ENCODE data around the gene AGBL1.

AGBL1 gene

DNA sequence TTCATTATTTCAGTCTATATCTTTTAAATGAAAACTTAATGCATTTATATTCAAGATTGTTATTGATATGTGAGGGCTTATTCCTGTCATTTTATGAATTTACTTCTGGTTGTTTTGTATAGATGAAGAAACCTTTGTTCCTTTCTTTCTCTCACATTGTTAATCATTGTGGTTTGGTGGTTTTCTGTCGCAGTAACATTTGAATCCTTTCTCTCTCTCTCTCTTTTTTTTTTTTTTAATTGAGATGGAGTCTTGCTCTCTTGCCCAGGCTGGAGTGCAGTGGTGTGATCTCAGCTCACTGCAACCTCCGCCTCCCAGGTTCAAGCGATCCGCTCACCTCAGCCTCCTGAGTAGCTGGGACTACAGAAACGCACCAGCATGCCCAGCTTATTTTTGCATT is 22.1 kb downstream of the AGBL1 start:
- H3K4me3 ChIP-seq (IDR thresholded peaks at IDR 0.05; ENCODE audit: insufficient read depth, low read depth, low read length), result no peak overlapping the region
- no peaks in the 10 kb centered on the region for H4K20me1 ChIP-seq (ENCODE audit: insufficient read depth)
- no peaks in the 10 kb centered on the region for H3K79me2 ChIP-seq (ENCODE audit: insufficient read depth, low read depth)
- no peak for TF ChIP-seq CTCF (conservative IDR thresholded peaks at IDR 0.05; ENCODE audit: low read depth, low read length)
- H3K27me3 ChIP-seq (ENCODE audit: insufficient read depth, low read depth), result no peaks in the 10 kb centered on the region
- no peaks in the 10 kb centered on the region for H3K4me1 ChIP-seq (ENCODE audit: low read depth, poor library complexity, severe bottlenecking)
- H3K27ac ChIP-seq, result no peak overlapping the region
- no peak overlapping the region for H2AFZ ChIP-seq (ENCODE audit: low read depth)
- H3K9ac ChIP-seq, result no peak overlapping the region
- no peaks in the 10 kb centered on the region for H3K36me3 ChIP-seq (ENCODE audit: insufficient read depth)
- H3K4me2 ChIP-seq, result no peak overlapping the region

DNA sequence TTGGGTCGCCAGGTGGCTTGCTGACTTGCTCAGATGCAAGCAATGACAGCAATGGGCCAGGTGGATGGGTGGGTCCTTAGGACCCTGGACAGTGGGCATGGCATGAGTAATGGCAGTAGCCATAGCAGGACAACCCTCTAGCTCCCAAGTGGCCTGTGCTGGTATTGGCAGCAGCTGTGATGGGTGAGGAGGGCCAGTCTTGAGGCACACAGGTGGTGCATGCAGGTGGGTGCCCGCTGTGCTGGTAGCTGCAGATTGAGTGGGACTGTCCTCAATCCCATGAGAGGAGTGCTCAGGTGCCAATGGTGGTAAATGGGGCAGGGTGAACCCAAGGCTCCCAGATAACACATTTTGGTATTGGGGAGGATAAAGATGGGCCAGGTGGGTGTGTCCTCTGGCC is 24.2 kb downstream of the AGBL1 start:
- Histone ChIP-seq H3K4me3 (IDR thresholded peaks at IDR 0.05; ENCODE audit: insufficient read depth, low read depth, low read length) (no peak overlapping the region), H4K20me1 (ENCODE audit: insufficient read depth) (no peaks in the 10 kb centered on the region), H3K27ac (no peak overlapping the region), H3K4me2 (no peak overlapping the region), H3K9ac (no peak overlapping the region), H3K36me3 (ENCODE audit: insufficient read depth) (no peaks in the 10 kb centered on the region), H3K27me3 (ENCODE audit: insufficient read depth, low read depth) (no peaks in the 10 kb centered on the region), H2AFZ (ENCODE audit: low read depth) (no peak overlapping the region), H3K79me2 (ENCODE audit: insufficient read depth, low read depth) (no peaks in the 10 kb centered on the region), H3K4me1 (ENCODE audit: low read depth, poor library complexity, severe bottlenecking) (no peaks in the 10 kb centered on the region)
- no peak for TF ChIP-seq CTCF (conservative IDR thresholded peaks at IDR 0.05; ENCODE audit: low read depth, low read length)

GRCh38 chr15:86106306-86106705 is 26.6 kb downstream of the AGBL1 start:
- no peak overlapping the region for H3K4me3 ChIP-seq (IDR thresholded peaks at IDR 0.05; ENCODE audit: insufficient read depth, low read depth, low read length)
- no peaks in the 10 kb centered on the region for H3K27me3 ChIP-seq (ENCODE audit: insufficient read depth, low read depth)
- no peak overlapping the region for H3K9ac ChIP-seq
- no peak overlapping the region for H3K4me2 ChIP-seq
- H3K79me2 ChIP-seq (ENCODE audit: insufficient read depth, low read depth), result no peaks in the 10 kb centered on the region
- no peak overlapping the region for H3K27ac ChIP-seq
- H4K20me1 ChIP-seq (ENCODE audit: insufficient read depth), result no peaks in the 10 kb centered on the region
- no peak overlapping the region for H2AFZ ChIP-seq (ENCODE audit: low read depth)
- H3K4me1 ChIP-seq (ENCODE audit: low read depth, poor library complexity, severe bottlenecking), result no peaks in the 10 kb centered on the region
- no peaks in the 10 kb centered on the region for H3K36me3 ChIP-seq (ENCODE audit: insufficient read depth)
- no peak for TF ChIP-seq CTCF (conservative IDR thresholded peaks at IDR 0.05; ENCODE audit: low read depth, low read length)

DNA sequence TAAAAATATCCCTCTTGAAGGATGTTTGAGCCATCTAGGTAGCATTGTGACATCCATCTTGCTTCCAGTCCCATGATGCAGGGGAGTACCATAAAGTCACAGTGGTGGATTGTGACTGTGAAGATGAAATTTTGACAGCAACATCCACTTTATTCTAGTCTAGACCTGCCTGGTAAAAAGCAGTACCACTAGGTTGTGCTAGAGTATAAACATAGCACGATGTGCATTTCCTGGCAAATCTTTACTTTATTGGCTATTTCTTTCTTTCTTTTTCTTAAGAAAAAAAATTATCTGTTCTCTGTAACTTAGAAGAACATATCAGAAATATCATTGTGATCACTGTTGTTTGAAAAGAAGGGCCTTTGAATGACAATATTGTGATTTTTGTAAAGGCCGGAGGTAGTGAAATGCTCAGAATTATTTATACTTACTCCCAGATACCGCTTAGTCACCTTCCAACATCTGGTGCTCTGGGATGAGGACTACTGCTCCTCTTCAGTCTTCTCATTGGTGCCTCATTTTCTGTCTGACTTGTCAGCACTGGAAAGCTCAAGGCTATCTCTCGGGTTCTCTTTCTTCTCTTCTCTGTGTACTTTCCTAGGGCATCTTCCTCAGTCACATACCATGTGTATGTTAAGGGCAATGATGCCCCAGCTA is 35.6 kb downstream of the AGBL1 start:
- Histone ChIP-seq H3K4me3 (IDR thresholded peaks at IDR 0.05; ENCODE audit: insufficient read depth, low read depth, low read length) (no peak overlapping the region), H3K27ac (no peak overlapping the region), H2AFZ (ENCODE audit: low read depth) (no peak overlapping the region)

More for the DNA sequence above, 35.6 kb downstream of the AGBL1 start:
- H4K20me1 ChIP-seq (ENCODE audit: insufficient read depth), result no peaks in the 10 kb centered on the region
- no peaks in the 10 kb centered on the region for H3K27me3 ChIP-seq (ENCODE audit: insufficient read depth, low read depth)
- TF ChIP-seq CTCF (conservative IDR thresholded peaks at IDR 0.05; ENCODE audit: low read depth, low read length), result no peak
- no peaks in the 10 kb centered on the region for H3K4me1 ChIP-seq (ENCODE audit: low read depth, poor library complexity, severe bottlenecking)
- no peak overlapping the region for H3K4me2 ChIP-seq
- H3K36me3 ChIP-seq (ENCODE audit: insufficient read depth), result no peaks in the 10 kb centered on the region
- no peaks in the 10 kb centered on the region for H3K79me2 ChIP-seq (ENCODE audit: insufficient read depth, low read depth)
- no peak overlapping the region for H3K9ac ChIP-seq
